HG03045 (cell line): ENCODE data around the gene WDFY2.

ENCODE experiments used
- ATAC-seq: cut with Tn5 transposase; IDR thresholded peaks from one replicate; pipeline ENCODE4 v1.9.1; 2021; ENCODE audit warnings: mild to moderate bottlenecking, moderate library complexity; ENCODE audit not compliant: unreplicated experiment

WDFY2 gene

DNA sequence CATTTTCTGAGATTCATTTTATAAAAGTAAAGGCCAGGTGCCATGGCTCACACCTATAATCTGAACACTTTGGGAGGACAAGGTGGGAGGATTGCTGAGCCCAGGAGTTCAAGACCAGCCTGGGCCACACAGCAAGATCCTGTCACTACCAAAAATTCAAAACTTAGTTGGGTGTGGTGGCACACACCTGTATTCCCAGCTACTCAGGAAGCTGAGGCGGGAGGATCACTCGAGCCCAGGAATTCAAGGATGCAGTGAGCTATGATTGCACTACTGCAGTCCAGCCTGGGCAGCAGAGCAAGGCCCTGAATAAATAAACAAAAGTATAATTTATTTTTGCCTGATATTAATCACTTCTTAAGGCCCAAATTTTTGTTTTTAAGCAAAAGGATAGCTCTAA lies 179.2 kb downstream of the WDFY2 start:
- ATAC-seq: no peak

GRCh38 chr13:51764184-51765141 lies 180.2 kb downstream of the WDFY2 start:
- peak; percentile 83 for ATAC-seq

GRCh38 chr13:51765142-51765515 lies 180.9 kb downstream of the WDFY2 start:
- no peak for ATAC-seq

DNA sequence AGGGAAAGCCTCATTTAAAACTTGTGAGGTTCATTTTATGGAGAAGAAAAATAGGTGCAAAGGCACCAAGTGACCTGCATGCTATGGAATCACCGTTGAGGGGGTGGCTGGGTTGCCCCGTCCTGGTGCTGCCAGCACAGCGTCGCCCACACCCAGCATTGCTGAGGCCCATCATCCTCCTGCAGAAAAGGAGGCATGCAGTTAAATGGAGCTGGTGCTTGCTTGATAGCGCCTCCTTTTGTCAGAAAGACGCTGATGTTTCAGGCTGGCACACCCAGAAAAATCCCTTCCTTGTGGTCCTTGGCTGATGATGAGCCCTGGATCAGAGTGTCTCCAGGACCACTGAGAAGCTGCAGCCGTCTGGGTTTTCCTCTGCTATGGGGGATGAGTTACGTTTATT lies 182.8 kb downstream of the WDFY2 start:
- ATAC-seq: no peak

DNA sequence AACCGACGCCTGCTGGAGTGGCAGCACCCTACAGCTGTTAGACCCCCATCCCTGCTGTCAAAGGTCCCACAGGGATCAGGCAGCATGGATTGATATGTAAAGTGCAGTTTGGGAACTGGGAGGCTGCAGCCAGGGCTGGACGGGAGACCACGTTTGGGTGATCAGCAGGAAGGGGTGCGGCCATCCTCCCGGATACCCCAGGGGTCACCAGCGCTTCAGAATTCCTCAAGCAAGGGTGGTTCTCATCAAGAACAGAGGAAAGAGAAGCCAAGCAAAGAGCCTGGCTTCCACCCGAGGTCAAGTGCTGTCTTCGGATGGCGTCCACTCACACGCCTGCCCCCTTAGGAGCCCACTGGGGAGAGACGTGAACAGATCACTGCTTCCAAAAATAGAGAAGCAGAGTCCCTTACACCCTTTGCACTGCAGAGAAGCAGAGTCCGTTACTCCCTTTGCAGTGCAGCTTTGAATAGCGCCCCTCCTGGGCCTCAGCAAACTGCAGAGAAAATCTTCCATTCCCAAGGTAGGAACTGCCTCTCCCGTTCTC lies 184.2 kb downstream of the WDFY2 start:
- no peak for ATAC-seq

GRCh38 chr13:51768976-51769375 lies 184.7 kb downstream of the WDFY2 start:
- no peak for ATAC-seq

GRCh38 chr13:51769455-51770127 lies 185.3 kb downstream of the WDFY2 start:
- ATAC-seq: no peak

DNA sequence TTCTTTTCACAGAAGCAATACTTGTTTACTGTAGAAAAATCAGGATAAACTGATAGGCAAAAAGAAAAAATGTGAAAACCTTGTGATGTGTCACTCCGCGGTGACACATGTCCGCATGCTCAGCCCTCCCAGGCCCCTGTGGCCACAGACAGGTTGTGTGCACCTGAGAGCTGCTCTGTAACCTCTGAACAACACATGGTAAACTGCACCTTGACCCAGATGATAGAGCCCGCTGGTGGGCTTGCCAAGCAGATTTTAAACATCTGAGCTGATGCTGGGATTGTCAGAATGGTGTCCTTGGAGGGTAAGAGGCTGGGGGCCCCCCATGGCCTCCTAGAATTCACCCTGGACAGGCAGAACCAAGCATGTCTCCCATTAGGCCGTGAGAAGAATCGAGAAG lies 185.9 kb downstream of the WDFY2 start:
- ATAC-seq: no peak

DNA sequence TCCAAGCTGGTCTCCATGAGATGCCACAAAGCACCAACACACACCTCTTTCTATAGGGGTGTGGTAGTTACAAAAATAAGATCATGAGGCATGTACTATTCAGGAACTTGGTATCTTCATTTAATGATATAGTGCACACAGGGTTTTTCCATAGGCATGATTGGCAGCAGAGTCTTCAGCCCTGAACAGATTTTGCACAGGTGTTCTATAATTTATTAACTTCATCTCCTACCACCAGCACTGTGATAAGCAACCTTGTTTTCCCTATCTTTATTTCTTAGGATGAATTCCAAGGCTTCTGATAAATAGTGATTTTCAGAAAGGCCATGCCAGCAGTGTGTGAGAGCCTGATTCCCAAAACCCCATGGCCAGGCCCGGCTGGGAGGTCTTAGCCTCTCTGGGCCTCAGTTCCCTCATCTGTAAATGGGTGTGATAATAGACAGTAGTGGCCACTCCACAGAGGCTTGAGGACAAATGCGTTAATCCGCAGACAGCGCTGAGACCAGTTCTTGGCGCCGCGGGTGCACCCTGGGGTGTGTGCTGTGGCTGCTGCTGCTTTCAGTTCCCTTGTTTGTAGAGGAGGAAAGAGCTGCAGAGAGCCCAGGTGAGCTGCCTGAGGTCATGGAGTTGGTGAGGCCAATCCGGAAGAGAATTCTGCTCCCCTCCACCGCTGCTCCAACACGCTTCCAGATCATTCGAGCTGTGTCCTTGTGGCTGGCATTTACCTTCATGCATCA lies 186.6 kb downstream of the WDFY2 start:
- ATAC-seq: no peak

GRCh38 chr13:51771418-51772104 lies 187.3 kb downstream of the WDFY2 start:
- no peak for ATAC-seq

DNA sequence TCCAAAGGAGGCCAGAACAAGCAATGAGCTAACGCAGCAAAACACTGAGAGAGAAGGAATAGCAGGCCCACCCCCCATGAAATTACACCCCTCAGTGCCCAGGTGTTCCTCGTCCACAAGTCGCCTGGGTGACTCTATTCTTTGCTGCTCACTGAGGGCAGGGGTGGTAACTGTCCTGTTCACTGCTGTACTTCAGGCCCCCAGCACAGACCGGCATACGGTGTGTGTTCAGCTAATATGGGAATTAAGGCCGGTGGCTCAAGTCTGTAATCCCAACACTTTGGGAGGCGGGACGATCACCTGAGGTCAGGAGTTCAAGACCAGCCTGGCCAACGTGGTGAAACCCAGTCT lies 187.8 kb downstream of the WDFY2 start:
- ATAC-seq: no peak

DNA sequence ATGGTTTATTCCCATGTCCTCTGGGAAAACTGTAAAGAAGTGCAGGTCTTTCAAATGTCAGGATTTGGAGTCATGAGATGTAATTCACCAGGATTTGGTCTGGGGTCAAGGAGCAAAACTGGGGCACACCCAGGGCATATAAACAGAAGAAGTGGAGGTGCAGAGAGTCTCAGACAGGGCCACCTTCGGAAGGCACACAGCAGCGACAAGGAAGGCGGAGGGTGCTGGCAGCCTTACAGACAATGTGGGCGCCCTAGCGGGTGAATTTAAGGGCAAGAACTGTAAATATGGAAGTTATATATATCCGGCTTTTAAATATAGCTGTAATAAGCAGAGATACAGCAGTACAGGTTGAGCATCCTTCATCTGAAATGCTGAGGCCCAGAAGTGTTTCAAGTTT lies 188.5 kb downstream of the WDFY2 start:
- no peak for ATAC-seq

DNA sequence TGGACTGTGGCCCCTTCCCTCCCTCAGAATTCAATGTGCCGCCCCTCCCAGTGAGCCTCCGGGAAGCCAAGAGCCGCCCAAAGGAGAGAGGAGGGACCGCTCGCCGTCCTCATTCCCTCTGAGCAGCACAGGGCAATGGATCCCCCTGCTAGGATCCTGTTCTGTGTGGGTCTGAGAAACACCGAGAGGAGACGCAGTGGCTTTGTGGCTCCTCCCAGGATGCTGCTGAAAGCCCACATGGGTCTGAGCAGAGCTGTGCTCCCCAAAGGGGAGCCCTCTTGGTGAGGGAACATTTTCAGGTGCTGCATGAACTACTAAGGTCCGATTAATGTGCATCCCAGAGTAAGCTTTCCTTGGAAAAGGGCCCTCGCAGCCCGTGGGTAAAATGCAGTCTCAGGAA lies 189.3 kb downstream of the WDFY2 start:
- ATAC-seq: no peak

DNA sequence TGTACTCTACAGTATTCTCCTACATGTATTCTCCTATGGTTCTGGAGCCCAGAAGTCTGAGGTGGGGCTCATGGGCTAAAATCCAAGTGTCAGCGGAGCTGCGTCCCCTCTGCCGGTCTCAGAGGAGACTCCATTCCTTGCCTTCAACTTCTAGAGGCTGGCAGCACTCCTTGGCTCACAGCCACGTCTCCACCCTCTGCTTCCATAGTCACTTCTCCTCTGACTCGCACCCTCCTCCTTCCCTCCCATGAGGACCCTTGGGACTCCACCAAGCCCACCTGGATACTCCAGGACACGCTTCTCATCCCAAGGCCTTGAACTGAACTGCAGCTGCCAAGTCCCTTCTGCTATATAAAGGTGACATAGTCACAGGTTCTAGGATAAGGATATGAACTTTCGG lies 191.9 kb downstream of the WDFY2 start:
- no peak for ATAC-seq

- ATAC-seq: no peak
Measured at GRCh38 chr13:51777921-51778320, 193.7 kb downstream of the WDFY2 start.

DNA sequence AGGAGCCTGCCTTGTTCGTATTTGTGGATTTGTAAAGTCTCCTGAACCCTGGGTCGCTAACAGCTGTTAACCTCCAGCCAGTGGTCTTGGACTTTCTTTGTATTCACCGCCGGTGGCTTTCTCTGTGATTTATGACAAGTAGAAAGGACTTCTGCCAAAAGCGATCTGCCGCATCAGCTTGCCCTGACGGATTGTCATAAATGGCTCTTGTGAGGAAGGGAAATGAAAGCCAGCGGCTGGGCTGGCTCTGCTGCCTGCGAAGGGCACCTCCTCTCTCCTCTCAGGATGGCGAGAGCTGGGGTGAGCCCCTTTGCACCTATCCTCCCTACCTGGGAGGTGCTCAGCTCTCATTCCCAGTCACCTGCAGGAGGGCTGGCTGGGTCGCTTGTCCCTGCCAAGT lies 194.1 kb downstream of the WDFY2 start:
- ATAC-seq: no peak

DNA sequence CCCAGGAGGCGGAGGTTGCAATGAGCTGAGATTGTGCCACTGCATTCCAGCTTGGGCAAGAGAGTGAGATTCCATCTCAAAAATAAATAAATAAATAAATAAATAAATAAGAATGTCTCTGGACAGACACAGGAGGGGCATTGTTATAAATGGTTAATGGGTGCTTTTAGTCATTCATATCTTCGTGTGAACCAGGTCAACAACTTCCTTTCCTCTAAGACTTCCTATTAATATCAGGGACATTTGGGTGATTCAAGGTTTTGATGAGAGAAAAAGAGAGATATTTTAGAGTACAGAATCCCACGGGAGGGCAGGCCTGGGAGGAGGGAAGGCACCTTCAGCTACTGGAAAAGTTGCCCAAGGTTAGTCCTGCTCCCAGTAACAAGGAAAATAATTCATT lies 195.8 kb downstream of the WDFY2 start:
- ATAC-seq: no peak

GRCh38 chr13:51781246-51782022 lies 197.2 kb downstream of the WDFY2 start:
- no peak for ATAC-seq

- no peak for ATAC-seq
Measured at GRCh38 chr13:51782026-51782710, 197.9 kb downstream of the WDFY2 start.
